SK-N-SH treated with all-trans-retinoic acid at 6 μM for 48 hours (cell line): ENCODE results near the gene EML5.

Experiments used
- ARNTL ChIP-seq: fragments of 450-650 bp; formaldehyde crosslinking; IDR thresholded peaks from 2 replicates; pipeline ENCODE4 v1.5.0; 2020; ENCODE audit warnings: low read depth, mild to moderate bottlenecking, moderate library complexity, borderline replicate concordance
- ISL1 ChIP-seq: fragments of 250-450 bp; sonication (Bioruptor Pico); IDR thresholded peaks from 2 replicates; pipeline ENCODE4 v2.1.2; 2022; ENCODE audit warnings: mild to moderate bottlenecking, moderate library complexity
- PATZ1 ChIP-seq: fragments of 250-450 bp; sonication (Bioruptor Pico); IDR thresholded peaks from 2 replicates; pipeline ENCODE4 v1.8.0; 2020; ENCODE audit warnings: mild to moderate bottlenecking, moderate library complexity, borderline replicate concordance
- PPARA ChIP-seq: fragments of 250-450 bp; sonication (Bioruptor Pico); IDR thresholded peaks from 2 replicates; pipeline ENCODE4 v1.5.0; 2020; ENCODE audit warnings: mild to moderate bottlenecking, borderline replicate concordance
- TCF4 ChIP-seq: fragments of 250-450 bp; sonication (Bioruptor Pico); IDR thresholded peaks from 2 replicates; pipeline ENCODE4 v1.8.0; 2021; ENCODE audit warnings: mild to moderate bottlenecking, moderate library complexity, borderline replicate concordance
- ZC3H10 ChIP-seq: fragments of 250-450 bp; sonication (Bioruptor Pico); IDR thresholded peaks from 2 replicates; pipeline ENCODE4 v1.5.1; 2021; ENCODE audit warnings: mild to moderate bottlenecking, moderate library complexity
- ZFP30 ChIP-seq: fragments of 450-650 bp; formaldehyde crosslinking; IDR thresholded peaks from 2 replicates; pipeline ENCODE4 v1.5.0; 2022; ENCODE audit warnings: mild to moderate bottlenecking, moderate library complexity
- ZNF70 ChIP-seq: fragments of 450-650 bp; formaldehyde crosslinking; IDR thresholded peaks from 2 replicates; pipeline ENCODE4 v1.5.0; 2020; ENCODE audit warnings: mild to moderate bottlenecking, moderate library complexity

- TF ChIP-seq PATZ1 (CRISPR knock-in tag): no peak
- no peak for TF ChIP-seq ISL1 (CRISPR knock-in tag)
- TF ChIP-seq ZC3H10 (CRISPR knock-in tag): no peak
- TF ChIP-seq TCF4 (CRISPR knock-in tag): no peak
- no peak for TF ChIP-seq ARNTL
- TF ChIP-seq ZFP30 (CRISPR knock-in tag): no peak
- no peak for TF ChIP-seq ZNF70 (CRISPR knock-in tag)
- TF ChIP-seq PPARA (CRISPR knock-in tag): no peak
Observed at GRCh38 chr14:88835661-88836060, 42.9 kb upstream of the EML5 start.
